HG03175 (cell line): ENCODE measurements around the gene CDKN2A.

ENCODE experiments used
- ATAC-seq: cut with Tn5 transposase; IDR thresholded peaks from one replicate; pipeline ENCODE4 v1.9.1; 2021; ENCODE audit warnings: mild to moderate bottlenecking, moderate library complexity; ENCODE audit not compliant: unreplicated experiment

Gene CDKN2A

DNA sequence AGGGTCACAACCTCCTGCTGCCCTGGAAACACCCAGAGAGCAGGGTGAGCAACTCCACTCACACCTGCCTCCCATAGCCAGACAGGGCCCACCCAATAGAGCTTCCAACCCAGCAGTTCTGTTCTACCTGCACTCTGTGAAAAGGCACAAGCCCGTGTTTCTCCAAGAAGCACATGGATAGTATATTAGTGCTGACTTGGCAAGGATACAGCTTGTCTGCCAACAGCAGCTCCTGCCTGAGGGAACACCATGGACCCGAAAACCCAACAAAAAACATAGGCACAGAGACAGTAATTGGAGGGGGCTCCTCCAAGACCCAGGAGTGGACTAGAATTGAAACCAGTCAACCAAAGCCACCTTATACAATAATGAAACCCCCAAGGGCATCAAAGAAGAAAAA is 48.6 kb downstream of the CDKN2A start:
- no peak for ATAC-seq

DNA sequence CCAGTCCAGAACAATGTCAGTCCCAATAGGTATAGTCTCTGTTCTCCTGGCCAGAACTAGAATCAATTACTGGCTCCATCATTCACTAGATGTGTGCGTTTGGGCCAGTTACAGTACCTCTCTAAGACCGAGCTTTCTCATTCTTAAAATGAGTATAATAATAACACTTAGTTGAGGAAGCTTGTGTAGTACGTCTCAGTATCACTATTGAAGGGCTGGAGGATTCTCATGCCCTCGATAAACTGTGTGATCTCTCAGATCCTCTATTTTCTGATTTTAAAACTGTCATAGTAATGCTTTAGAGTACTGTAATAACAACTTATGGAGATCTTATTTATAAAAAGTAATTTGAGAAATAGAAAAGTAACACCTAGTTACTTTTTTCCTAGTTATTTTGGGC is 50.7 kb downstream of the CDKN2A start:
- ATAC-seq: peak; percentile 58

DNA sequence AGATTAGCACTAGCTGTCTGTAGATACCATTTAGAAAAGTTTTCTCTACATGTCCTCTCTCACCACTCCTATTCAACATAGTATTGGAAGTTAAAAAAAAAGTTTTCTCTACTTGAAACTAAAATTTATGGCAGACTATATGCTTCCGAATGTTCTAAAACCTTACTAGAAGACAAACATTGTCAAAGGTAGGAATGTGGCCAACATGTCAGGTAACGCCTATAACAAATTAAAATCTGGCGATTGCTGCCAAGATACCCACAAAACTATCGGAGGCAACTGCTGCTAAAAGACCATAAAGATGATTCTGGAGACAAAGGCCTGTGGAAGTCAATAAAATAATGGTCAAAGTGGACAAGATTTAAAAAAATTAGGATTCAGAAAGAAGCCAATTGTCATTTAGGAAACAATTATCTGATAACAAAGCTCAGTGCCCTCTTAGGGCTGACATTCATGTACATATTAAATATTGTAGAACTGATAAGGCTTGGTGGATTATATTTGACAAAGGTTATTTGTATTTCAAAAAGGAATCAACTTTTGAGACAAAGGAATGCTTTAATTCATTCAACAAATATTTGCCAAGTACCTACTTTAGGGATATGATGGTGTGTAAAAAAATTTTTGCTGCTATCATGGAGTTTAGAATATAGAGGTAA is 52.7 kb downstream of the CDKN2A start:
- no peak for ATAC-seq

DNA sequence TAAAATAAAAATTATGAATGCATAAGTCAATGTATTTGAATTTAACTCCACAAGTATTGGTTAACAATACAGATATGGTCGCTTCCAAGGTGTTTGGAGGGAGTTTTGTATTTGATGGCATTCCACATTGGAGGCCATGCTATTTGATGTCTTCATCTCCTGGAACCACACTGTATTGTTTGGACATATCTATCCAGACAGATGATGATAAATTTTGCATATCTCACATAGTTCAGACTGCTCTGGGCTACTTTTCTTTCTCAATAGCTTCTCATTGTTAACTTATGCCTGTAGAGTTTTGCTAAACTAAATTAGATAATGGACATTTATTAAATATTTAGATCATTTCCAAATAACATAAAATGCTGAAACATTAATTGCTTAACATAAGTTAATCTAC is 58.0 kb downstream of the CDKN2A start:
- ATAC-seq: no peak

DNA sequence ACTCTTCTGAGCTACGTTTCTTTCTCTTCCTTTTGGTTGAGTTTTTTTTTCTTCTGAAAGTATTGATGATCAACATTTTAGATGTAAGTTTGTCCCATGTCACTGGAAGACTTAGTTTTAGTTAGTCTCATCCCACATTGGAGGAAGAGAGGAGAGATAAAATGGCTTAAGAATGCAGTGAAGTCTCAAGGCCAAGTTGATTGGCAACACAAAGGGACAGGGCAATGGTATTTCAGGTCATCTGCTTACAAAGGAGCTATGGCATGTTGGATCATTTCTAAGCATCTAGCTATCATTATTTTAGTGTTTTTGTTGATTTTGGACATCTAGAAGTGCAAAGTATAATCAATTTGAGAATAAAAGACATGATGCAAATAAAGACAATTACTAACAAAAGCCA is 58.6 kb downstream of the CDKN2A start:
- no peak for ATAC-seq

DNA sequence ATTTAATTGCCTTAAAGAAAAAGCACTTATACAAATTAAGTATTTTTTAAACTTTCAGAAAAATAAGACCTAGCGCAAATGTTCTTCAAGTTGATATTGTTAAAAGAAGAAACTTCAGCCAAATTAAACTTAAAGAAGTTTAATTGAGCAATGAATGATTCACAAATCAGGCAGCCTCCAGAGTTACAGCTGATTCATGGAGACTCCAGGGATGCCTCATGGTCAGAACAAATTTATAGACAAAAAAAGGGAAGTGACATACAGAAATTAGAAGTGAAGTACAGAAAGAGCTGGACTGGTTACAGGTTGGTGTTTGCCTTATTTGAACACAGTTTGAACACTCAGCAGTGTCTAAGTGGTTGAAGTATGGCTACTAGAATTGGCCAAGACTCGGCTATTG is 60.3 kb downstream of the CDKN2A start:
- ATAC-seq: no peak

DNA sequence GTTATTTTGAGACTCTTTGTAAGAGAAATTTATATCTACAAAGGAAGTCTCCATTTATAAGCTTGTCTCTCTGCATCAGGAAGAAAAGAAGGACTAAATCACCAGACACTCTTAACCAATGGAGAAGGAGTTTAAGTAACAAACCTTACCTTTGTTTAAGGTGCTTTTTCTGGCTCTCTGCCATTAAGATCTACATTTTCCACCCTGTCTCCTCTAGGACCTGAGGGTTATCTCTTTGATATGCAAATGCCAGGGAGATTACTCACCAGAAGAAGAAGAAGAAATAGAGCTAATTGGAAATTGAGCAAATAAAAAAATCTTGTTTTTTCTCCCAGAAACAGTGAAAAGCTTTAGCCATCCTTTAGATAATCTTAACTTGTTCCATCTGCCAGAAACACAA is 60.9 kb downstream of the CDKN2A start:
- ATAC-seq: no peak

DNA sequence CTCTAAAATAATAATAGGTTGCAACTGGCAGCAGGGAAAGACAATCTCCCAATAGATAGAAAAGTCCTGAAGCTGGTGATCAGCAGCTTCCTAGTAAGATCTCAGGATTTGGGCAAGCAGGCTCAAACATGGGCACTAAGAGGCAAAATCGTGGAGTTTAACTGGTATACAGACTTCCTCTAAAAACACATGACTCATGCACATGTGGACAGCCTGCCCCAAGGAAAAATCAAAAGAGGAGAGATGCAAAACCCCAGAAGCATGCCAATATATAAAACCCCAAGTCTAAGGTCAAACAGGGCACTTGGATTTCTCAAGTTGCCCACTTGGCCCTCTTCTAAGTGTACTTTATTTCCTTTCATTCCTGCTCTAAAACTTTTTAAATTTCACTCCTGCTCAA is 62.8 kb downstream of the CDKN2A start:
- no peak for ATAC-seq

DNA sequence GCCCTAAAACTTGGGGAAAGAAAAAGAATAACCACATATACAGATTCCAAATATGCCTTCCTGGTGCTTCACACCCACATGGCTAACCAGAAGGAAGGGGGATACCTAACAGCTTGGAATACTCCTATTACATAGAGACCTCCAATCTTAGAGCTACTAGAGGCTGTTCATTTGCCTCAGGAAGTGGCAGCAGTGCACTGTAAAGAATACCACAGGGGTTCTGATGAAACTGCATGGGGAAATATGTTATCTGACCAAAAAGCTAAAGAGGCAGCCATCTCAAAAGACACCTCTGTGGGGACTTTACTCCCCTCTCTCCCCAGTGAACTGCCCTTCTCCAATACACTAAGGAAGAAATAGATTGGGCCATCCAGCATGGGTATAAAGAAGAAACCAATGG is 66.4 kb downstream of the CDKN2A start:
- no peak for ATAC-seq

DNA sequence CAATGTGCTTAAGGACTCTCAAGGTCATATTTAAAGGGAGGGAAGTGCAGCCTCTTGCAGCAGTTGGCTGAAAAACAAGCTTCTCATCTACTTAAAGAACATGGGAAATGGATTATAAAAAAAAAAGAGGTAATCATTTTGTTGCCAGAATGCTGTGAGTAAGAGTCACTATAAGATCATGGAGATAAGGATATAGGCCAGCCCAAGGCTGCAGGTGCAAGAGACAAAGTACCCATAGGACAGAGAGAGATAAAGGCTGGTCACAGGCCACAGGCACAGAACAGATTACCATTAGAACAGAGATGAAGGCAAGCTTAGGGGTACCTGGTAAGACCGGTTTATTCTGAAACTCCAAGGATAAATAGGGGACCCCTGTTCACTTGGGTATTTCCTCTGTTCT is 70.5 kb downstream of the CDKN2A start:
- no peak for ATAC-seq

DNA sequence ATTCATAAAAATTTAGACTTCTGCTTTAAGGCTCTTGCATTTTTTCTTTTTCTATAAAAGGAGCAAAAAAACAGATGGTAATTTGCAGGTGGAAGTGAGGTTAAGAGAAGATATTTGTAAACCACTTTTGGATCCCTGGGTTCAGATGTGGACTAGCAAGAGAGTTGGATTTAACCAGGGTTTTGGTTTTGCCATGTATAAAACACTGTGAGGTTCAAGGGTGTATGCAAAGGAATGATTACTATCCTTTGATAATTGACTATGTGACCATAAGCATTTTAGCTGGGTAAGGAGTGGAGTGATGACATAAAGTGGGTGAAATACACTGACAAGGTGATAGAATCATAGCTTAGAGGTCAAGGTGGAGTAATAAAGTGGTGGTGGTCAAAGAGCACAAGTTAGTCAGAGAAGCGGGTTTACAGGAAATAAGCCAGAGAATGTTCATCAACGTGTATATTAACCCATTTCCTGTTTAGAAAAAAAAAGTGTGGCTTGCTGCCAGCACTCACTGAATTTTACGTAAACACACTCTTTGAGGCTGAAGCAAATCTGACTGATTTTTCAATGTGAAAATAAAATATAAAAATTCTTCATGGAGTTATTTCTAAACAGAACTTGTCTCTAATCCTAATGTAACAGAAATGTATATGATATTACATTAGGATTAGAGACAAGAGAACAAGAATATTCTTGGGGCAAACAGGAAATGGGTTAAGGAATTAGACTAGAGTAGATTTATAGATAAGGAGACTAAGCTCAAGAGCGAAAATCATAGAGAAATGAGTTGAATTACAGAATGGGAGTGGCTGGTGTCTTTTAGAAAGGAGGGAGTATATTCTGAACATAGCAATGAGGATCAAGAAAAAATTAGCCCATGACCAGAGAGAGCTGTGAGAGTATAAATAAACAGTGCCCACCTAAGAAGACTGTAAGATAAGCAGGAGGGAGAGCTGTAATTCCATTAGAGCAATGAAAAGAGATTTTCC is 74.5 kb downstream of the CDKN2A start:
- peak; percentile 90 for ATAC-seq
